Measurements from ENCODE around the gene MAD1L1.

MAD1L1 gene

DNA sequence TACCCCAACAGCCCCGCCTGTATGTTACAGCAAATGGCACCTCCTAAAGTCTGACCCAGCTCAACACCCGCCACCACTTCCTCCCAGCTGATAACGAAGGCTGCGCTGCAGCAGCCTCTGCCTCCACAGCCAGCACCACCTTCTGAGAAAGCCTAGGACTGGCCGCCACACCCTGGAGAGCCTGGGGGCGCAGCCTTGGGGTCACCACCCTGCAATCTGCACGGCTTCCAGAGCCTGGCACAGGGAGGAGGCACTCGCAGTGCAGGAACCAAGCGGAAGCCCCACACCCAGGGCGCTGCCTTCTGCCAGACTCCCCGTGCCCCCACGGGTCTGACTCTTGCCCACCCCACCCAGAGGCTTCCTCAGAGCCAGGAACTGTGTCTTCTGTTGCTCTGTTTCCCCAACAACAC lies 112.5 kb downstream of the MAD1L1 start:
- DNase-seq (ENCODE audit: low spot score) (no peak), FAIRE-seq (no peak)

DNA sequence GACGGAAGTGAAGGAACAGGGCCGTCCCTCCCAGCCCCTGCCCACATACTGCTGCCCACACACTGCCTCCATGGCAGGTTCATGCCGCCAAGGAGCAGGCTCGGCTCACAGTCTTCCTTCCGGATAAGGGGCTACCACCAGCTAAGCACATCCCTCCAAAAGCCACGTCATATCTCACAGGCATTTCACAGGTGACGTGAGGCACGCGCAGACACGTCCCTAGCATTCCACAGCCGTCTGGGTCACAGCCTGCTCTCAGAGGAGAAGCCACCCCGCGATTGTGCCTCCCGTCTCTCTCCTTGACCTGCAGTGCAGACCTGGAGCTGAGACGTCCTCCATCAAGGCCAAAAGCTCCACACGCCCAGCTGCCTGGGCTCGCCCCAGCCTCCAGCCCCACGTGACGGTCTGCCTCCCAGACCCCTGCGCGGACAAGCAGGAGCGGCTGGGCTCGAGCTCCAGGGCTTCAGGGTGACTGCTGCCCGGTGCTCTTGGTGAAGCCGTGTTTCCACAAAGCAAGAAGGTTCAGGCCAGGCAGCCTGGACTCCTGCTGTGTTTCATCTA lies 114.0 kb downstream of the MAD1L1 start:
- FAIRE-seq (no peak), DNase-seq (ENCODE audit: low spot score) (no peak)

DNA sequence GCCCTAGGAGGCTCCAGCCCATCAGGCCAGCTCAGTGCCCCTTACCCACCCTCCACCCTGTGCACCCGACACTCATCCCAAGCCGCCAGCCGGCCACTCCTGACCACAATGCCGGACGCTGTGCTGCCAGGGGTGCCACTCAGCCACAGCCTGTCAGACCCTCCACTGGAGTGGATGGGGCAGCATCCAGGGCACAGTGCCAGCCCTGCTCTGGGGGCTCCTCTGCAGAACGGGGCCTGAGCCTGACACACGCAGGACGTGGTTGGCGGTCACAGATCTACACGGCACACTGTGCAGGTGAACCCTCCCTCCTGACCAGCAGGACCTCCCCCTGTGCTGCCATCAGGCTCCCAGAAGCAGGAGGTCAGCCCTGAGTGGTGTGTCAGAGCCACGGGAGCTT lies 114.7 kb downstream of the MAD1L1 start:
- peak; percentile 98 for FAIRE-seq
- no peak for DNase-seq (ENCODE audit: low spot score)

DNA sequence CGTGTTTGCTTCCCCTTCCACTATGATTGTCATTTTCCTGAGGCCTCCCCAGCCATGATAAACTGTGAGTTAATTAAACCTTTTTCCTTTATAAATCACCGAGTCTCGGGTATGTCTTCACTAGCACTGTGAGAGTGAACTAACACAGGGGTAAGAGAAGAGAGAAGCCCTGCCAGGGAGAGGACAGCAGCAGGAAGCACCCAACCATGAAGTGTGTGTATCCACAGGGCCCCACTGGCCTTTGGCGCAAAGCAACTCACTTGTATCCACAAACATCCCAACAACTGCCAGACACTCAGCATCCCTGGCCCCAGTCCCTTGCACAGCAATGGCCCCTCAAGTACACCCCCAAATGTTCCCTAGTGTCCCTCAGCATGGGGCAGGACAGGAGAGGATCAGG lies 115.1 kb downstream of the MAD1L1 start:
- FAIRE-seq = peak; percentile 17
- no peak for DNase-seq (ENCODE audit: low spot score)

DNA sequence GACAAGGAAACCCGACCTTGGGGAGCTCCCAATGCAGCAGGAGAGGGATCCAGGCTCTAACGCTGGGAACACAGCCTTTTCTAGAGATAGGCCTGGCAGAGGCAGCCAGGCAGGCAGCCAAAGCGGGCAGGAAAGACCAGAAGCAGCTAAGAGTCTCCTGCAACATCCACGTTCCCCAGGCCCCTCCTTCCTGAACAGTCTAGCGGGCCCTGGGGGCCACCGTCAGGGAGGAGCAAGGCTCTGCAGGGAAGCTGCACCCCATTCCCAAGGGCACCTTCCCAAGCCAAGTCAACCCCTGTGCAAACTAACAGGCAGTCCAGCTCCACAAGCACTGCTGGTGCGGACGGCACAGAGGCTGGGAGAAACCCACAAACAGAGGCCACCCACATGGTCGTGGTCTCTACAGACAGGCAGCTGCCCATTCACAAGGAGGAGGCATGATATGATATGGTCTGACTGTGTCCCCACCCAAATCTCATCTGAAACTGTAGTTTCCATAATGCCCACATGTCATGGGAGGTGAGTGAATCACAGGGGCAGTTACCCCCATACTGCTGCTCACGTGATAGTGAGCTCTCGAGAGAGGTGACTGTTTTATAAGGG lies 115.7 kb downstream of the MAD1L1 start:
- DNase-seq (ENCODE audit: low spot score) (no peak), FAIRE-seq (peak; percentile 92)

DNA sequence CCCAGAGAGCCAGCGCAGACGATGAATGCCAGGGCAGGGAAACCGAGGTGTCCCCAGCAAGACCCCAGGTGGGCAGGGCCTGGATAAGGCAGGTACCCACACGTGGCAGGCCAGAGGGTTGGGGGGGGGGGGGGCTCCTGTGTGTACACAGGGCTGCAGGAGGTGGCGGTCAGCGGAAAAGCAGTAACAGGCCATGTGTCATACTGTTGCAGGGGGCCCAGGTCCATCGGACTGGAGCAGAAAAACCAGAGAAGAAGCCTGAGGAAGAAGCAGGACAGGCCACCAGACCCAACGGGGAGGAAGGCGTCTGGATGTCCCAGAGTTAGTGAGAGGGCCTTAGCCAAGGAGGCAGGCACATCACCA lies 116.3 kb downstream of the MAD1L1 start:
- FAIRE-seq (no peak), DNase-seq (ENCODE audit: low spot score) (no peak)

DNA sequence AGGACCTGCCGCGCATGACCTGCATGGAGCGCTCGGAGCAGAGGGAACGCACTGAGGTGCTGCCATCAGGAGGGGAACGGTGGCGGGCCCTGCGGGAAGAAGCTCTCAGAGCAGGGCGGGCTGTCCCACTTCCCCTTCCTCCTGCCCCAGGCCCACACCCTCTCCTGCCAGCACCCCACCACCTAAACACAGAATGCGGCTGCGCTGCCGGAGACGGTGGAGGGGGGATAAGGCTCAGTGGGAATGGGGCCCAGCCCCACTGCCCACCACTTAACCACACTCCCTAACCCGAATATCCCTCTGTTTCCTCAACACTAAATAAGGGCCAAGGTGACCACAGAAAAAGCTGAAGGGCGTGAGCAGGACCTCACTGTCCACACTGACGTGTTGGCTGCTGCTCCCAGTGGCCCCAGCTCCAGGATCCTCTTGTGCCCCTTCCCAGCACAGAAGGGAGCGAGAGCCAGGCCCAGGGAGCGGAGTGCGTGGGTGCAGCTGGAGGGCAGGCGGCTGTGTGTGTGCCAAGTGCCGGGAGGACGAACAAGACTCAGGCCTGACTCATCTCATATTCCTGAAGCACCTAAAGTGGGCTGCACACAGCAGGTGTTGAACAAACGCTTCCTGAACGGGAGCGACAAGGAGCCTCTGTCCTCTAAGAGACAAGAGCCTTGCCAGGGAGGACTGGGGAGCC lies 116.8 kb downstream of the MAD1L1 start:
- peak; percentile 97 for DNase-seq (ENCODE audit: low spot score)
- peak; percentile 99 for FAIRE-seq

DNA sequence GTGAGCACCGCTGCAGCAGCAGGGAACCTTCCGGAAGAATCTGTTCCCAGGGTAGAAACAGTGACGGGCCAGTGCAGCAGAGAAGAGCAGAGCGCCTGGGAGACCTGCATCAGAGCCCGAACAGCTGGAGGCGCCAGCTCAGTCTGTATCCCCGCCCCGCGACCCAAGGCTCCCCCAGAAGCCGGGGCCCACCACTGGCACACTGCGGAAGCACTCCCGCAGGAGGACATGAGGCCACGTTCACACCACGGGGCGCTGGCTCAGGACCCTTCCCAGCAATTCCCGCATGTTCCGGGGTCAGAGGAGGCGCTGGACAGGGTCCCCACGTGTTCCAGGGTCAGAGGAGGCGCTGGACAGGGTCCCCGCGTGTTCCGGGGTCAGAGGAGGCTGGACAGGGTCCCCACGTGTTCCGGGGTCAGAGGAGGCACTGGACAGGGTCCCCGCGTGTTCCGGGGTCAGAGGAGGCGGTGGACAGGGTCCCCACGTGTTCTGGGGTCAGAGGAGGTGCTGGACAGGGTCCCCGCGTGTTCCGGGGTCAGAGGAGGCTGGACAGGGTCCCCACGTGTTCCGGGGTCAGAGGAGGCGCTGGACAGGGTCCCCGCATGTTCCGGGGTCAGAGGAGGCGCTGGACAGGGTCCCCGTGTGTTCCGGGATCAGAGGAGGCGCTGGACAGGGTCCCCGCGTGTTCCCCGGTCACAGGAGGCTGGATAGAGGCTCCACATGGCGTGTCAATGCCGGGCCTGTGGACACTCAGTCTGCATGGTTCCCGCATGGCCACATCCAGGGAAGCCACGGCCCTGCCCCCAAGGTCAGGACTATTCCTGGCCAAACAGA lies 117.6 kb downstream of the MAD1L1 start:
- FAIRE-seq = peak; percentile 78
- no peak for DNase-seq (ENCODE audit: low spot score)

DNA sequence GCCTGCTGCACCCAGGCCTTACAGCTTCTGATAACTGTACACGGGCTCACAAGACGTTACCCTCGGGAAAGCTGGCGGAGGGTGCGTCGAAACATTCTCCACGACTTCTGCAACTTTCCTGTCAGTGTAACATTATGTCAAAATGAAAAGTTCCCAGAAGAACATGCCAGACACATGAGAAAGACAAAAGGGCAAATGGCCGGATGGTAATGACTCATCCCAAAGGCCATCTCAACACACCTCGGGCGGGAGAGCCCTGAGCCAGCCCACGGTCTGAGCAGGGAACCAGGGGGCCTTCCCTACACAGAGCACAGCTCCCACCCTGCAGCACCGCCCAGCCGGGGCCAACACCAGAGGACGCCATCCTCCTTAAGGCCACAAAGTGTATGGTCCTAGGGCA lies 118.7 kb downstream of the MAD1L1 start:
- FAIRE-seq (peak; percentile 93), DNase-seq (ENCODE audit: low spot score) (peak; percentile 86)

DNA sequence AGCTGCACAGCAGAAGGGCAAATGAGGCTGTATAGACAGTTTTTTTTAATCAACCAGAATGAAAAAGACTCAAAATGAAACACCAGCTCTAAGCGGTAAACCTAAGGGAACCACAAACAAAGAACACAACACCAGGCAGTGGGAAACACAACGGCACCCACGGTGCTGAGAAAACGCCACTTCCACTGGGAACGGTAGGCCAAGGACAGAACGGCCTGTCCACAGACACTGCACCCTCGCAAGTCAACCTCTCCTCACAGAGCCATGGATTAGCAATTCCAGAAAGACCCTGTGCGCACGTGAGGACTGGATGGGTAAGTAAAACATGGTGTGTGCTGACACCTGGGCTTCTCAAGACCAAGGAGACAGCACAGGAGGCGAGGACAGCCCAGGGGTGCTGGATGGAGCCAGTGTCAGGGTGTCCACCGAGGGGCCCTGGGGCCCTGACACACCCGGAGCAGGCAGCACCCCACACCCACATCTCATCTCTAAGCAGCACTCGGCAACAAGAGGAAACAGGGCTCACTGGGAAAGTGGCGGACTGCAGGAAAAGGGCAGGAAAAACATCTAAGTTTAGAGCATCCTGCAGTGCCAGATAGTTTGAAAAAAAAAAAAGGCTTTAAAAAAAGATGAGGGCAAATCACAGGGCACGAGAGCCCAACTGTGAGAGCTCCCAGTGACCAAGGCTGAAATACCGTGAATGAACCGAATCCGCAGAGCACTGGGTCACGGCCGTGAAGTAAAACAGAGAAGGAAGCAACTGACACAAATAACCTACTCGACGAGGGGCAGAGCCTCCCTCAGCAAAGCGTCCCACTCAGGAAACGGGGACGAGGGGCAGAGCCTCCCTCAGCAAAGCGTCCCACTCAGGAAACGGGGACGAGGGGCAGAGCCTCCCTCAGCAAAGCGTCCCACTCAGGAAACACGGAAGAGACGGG lies 120.2 kb downstream of the MAD1L1 start:
- DNase-seq (ENCODE audit: low spot score) = no peak
- peak; percentile 85 for FAIRE-seq

DNA sequence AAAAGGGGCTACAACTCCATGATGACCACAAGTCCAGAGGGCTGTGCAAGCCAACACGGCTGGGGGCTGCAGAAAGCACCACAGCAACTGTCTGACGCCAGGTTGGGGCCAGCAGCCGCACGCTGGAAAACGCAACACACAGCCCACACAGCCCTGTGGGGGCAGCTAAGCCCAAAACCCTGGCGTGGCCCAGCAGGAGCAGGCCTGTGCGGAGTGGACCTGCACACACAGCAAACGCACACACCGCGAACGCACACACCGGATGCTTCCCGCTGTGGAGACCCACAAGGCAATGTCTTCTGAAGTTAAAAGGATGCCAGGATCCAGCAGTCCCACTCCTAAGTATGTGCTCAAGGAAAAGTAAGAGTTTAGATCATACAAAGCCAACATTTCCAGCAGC lies 121.2 kb downstream of the MAD1L1 start:
- DNase-seq (ENCODE audit: low spot score) = no peak
- no peak for FAIRE-seq

DNA sequence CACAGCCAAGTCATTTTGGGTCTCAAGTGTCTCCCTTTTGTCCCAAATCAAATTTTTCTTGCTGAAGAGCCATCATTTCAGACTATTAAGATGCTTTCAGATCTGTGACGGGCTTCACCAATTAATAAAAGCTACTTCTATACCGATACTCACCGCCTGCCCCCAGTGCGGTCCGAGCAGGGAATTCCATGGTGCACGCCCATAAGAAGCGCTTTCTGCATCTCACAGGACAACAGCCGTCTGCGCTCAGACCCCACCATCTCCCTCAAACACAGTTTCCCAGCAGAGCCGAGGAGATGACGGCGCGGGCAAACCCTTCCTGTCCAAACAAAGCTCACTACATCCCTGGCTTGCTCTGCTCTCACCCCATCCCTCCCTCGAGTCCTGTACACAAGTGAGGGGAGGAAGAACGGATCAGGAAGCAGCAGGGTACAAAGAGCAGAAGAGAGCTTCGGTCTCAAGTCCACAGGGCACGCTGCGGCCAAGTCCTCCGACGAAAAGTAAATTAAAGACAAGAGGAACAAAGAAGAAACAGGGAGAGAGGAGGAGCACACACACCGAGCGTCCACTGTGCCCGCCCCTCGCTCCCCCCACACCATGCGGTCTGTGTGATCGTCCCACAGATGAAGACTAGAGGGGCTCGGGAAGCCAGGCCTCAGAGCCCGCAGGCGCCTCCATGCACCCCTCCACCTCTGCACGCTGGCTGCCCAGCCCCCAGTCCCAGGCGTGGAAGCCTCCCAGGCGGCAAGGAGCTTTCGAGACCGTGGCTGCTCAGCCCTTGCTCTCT lies 121.9 kb downstream of the MAD1L1 start:
- DNase-seq (ENCODE audit: low spot score) = no peak
- no peak for FAIRE-seq

DNA sequence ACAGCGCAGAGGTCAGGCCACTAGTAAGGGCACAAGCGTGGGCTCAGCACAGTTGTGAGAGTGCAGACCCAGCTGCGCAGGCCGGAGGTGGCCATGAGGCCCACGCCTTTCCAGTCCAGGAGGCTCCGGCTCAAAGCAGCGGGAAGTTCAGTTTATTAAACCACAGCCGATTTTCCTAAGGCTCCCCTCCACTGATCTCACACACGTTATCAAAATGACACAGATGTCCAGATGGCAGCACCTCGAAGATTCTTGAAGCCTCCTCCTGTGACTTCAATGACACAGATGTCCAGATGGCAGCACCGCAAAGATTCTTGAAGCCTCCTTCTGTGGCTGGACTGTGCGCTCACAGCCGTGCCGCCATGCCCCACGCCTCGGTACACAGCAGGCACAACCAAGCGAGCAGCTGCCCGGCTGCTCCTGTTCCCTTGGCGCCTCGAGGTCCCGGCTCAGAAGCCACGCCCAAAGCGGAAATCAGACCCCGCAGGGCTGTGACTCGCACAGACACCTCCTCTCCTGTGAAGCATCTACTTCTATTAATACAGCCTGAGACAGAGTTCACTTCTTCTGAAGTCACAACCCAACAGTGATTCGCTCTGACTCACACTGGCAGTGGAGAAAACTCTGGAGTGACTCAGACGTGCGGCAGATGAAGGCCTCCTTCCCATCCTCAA lies 122.7 kb downstream of the MAD1L1 start:
- peak; percentile 99 for FAIRE-seq
- DNase-seq (ENCODE audit: low spot score) = peak; percentile 95

DNA sequence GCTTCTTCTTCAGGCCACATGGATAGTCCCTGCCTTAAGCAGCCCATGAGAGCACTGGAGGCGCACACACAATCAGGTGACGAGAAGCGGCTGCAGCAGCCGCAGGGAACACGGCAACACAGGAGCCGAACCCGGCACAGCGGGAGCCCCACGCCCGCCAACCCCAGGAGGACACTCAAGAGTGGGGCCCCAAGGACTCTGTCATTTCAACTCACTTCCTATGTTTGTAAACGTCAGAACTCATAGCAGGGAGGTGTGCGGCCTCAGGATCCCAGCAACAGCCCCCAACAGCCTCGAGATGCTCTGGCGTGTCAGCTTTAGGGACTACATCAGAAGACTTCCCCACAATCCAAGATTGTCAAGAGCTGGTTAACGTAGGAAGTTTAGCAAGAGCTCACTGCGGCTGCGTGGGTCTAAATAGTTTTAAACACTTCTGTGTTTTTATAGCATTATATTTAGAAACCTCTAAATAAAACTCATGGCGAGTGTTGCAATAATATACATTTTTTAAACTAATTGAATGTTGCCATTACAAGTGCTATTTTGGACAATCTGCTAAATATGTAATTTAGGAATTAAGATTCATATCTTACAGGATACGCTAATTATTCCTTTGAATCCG lies 123.4 kb downstream of the MAD1L1 start:
- FAIRE-seq = no peak
- DNase-seq (ENCODE audit: low spot score) = no peak

DNA sequence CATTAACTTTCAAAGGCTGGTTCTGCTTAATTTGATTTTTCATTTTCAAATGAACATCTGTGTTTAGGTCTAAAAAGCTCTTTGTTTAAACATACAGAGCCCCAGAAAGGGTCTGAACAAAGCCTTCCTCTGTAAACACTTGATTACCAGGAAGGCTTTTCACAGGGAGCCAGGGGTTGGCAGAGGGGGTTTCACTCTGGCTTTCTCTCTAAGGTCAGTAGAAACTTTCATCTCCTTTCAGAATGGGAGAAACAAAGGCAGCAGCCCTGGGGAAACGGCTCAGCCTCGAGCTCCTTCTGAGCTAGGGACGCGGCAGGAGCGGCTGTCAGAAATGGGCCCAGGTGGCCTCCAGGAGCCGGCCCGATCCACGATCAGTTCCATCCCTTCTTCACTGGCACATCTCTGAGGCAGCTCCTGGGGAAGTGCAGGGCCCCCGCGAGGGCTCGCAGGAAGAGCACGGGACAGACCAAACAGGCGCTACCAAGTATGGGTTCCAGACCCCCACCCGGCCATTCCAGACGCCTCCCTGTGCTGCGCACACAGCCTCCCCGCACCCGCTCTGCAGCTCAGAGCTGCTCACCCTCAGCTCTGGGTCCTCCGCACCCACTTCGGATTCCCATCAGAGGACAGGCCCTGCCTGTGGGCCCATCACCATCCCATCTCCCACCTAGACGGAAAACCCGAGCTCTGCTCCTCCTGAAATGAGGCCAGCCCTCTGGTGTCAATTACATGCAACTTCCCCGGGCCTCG lies 124.1 kb downstream of the MAD1L1 start:
- peak; percentile 5 for FAIRE-seq
- DNase-seq (ENCODE audit: low spot score) = no peak

DNA sequence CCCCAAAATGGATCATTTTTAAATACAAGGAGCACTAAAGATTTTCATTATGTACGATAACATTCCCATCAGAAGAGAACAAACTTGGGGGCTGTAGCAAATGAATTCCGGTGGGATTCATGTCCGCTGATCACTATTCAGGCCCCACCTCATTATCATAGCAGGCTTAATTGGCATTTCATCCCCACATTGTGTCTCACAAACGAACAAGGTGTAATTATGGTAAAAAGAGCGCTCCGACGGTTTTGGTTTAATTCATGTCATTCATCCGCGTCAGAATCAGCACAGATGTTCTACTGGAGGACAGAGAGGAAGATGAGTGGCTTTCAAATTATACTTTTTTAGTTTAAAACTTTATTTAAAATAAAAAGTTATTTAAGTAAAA lies 124.7 kb downstream of the MAD1L1 start:
- DNase-seq (ENCODE audit: low spot score) (no peak), FAIRE-seq (no peak)

DNA sequence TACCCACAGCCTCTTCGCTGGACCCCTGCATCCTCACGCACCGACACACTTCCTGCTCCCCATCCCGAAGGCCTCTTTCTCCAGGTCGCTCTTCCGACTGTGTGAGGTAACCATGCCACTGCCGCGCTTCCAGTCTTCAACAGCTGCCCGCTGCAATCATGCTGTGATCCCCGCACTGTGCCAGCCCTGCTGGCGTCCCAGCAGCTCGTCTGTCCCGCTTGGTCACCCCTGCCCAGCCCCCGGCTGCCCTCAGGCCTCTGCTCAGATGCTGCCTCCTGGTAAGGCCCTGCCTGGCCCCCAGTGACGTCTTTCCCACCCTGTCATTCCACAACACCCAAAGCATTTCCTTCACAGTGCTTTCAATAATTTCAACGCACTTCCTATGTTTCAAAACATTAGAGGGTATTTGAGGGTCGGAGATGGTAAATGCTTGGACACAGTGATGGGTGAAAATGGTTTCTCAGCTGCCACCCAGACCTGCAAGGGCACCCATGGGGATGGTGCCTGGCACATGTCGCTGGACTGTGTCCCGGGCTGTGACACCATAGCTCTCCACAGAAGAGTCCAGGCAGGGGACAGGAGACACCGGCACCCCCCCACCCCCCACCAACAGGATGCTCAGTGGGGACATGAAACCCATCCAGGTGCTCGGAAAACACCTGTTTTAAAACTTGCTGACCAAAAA lies 125.2 kb downstream of the MAD1L1 start:
- DNase-seq (ENCODE audit: low spot score) (no peak), FAIRE-seq (no peak)

DNA sequence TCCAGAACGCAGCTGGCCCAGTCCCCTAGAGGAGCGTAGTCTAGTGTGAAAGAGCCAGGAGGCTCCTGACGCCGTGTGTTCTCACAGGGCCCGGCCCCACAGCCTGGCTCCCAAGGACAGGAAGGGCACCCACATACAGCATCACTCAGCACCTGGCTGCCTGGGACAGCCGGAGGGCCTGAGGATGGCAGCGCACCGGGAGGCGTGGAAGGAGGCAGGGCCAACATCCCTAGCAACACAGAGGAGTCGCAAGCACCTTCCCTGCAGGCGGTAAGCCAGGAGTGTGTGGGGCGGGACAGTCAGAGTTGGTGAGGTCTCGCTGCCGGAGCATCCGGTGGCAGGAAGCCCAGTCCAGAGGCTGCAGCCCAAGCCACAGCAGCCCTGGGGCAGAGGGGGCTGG lies 125.8 kb downstream of the MAD1L1 start:
- DNase-seq (ENCODE audit: low spot score) (peak; percentile 83), FAIRE-seq (peak; percentile 93)

Measured in urothelium cell line (cell line).